Measurements from ENCODE around the gene WRAP53. TPM values are rescaled to one million over a fixed set of nuclear protein-coding genes. Genes with fewer than 3 reads are reported as not detected.

WRAP53 gene
- total and polyA plus RNA-seq, 2 donors from 2014 or later: 6.5 to 10.8 TPM

DNA sequence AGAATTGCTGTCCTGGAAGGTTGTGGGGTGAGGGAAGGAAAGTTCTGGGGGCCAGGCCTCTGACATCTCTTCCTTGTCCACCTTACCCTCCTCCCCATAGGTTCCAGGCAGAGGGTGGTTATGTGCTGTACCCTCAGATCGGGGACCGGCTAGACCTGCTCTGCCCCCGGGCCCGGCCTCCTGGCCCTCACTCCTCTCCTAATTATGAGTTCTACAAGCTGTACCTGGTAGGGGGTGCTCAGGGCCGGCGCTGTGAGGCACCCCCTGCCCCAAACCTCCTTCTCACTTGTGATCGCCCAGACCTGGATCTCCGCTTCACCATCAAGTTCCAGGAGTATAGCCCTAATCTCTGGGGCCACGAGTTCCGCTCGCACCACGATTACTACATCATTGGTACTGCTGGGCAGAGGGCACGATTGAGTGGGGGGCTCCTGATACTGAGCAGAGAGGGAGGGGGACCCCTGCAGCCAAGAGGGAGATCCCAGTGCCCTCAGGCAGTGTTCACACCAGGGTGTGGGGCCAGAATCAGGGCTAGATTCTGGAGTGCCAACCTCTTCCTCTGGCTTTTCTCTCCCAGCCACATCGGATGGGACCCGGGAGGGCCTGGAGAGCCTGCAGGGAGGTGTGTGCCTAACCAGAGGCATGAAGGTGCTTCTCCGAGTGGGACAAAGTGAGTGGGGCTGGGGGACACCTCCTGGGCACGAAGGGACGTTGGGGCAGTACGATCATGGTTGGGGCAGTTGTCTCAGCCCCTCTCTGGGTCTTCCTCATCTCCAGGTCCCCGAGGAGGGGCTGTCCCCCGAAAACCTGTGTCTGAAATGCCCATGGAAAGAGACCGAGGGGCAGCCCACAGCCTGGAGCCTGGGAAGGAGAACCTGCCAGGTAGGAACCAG lies 19.8 kb downstream of the WRAP53 start:
- TF ChIP-seq, protein P1, sequence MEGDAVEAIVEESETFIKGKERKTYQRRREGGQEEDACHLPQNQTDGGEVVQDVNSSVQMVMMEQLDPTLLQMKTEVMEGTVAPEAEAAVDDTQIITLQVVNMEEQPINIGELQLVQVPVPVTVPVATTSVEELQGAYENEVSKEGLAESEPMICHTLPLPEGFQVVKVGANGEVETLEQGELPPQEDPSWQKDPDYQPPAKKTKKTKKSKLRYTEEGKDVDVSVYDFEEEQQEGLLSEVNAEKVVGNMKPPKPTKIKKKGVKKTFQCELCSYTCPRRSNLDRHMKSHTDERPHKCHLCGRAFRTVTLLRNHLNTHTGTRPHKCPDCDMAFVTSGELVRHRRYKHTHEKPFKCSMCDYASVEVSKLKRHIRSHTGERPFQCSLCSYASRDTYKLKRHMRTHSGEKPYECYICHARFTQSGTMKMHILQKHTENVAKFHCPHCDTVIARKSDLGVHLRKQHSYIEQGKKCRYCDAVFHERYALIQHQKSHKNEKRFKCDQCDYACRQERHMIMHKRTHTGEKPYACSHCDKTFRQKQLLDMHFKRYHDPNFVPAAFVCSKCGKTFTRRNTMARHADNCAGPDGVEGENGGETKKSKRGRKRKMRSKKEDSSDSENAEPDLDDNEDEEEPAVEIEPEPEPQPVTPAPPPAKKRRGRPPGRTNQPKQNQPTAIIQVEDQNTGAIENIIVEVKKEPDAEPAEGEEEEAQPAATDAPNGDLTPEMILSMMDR (IDR thresholded peaks at IDR 0.05; ENCODE audit: borderline replicate concordance, extremely low read depth, insufficient read depth): no peak
- H3K27me3 ChIP-seq (ENCODE audit: control insufficient read depth, insufficient read depth, low read length): no peaks in the 10 kb centered on the region
- H3K36me3 ChIP-seq (ENCODE audit: control insufficient read depth in 2 of 3, insufficient read depth in 3 of 3, low read length in 3 of 3): no peaks in the 10 kb centered on the region

DNA sequence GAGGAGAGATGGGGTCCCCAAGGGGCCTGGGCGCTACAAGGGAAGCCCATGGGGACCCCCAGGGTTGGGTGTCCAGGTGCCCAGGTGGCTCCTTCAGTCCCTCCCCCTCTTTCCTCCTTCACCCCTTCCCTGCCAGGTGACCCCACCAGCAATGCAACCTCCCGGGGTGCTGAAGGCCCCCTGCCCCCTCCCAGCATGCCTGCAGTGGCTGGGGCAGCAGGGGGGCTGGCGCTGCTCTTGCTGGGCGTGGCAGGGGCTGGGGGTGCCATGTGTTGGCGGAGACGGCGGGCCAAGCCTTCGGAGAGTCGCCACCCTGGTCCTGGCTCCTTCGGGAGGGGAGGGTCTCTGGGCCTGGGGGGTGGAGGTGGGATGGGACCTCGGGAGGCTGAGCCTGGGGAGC lies 20.8 kb downstream of the WRAP53 start:
- no peaks in the 10 kb centered on the region for H3K27me3 ChIP-seq (ENCODE audit: control insufficient read depth, insufficient read depth, low read length)
- TF ChIP-seq, protein P1 (IDR thresholded peaks at IDR 0.05; ENCODE audit: borderline replicate concordance, extremely low read depth, insufficient read depth): no peak
- DNase-seq (peak in 1 of 5 donors; percentile 46), FAIRE-seq (no peak)
- H3K4me3 ChIP-seq (ENCODE audit: low read length in 3 of 3): no peak overlapping the region
- intact Hi-C loops (cut with DNase I): no loop called here
- H3K9ac ChIP-seq (ENCODE audit: low read length in 3 of 3): no peak overlapping the region
- H3K4me1 ChIP-seq (ENCODE audit: control insufficient read depth in 2 of 3, insufficient read depth in 2 of 3, low read depth in 1 of 3, low read length in 3 of 3): peaks cover 0 to 4% (median 0%) of the 10 kb centered on the region in 3 donors
- no peaks in the 10 kb centered on the region for H3K36me3 ChIP-seq (ENCODE audit: control insufficient read depth in 2 of 3, insufficient read depth in 3 of 3, low read length in 3 of 3)
- no peak overlapping the region for H3K27ac ChIP-seq (ENCODE audit: low read depth in 2 of 2, low read length in 2 of 2)
- H3K9me3 ChIP-seq (ENCODE audit: control insufficient read depth in 2 of 3, insufficient read depth in 1 of 3, low read length in 3 of 3): no peaks in the 10 kb centered on the region

More for the DNA sequence above, 19.8 kb downstream of the WRAP53 start:
- H3K9me3 ChIP-seq (ENCODE audit: control insufficient read depth in 2 of 3, insufficient read depth in 1 of 3, low read length in 3 of 3): no peaks in the 10 kb centered on the region
- intact Hi-C loops (cut with DNase I): no loop called here
- no peak overlapping the region for H3K4me3 ChIP-seq (ENCODE audit: low read length in 3 of 3)
- DNase-seq: no peak
- no peak overlapping the region for H3K9ac ChIP-seq (ENCODE audit: low read length in 3 of 3)
- FAIRE-seq: no peak
- H3K27ac ChIP-seq (ENCODE audit: low read depth in 2 of 2, low read length in 2 of 2): no peak overlapping the region
- H3K4me1 ChIP-seq (ENCODE audit: control insufficient read depth in 2 of 3, insufficient read depth in 2 of 3, low read depth in 1 of 3, low read length in 3 of 3): peaks cover 0 to 4% (median 0%) of the 10 kb centered on the region in 3 donors

DNA sequence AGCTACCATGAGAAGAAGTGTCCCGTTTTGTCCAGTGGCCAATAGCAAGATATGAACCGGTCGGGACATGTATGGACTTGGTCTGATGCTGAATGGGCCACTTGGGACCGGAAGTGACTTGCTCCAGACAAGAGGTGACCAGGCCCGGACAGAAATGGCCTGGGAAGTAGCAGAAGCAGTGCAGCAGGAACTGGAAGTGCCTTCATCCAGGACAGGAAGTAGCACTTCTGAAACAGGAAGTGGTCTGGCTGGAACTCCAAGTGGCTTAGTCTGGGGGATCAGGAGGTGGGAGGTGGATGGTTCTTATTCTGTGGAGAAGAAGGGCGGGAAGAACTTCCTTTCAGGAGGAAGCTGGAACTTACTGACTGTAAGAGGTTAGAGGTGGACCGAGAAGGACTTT lies 22.0 kb downstream of the WRAP53 start:
- DNase-seq (no peak), FAIRE-seq (no peak)
- no peak overlapping the region for H3K4me3 ChIP-seq (ENCODE audit: low read length in 3 of 3)
- TF ChIP-seq, protein P1 (IDR thresholded peaks at IDR 0.05; ENCODE audit: borderline replicate concordance, extremely low read depth, insufficient read depth): no peak
- no peak overlapping the region for H3K9ac ChIP-seq (ENCODE audit: low read length in 3 of 3)
- no peaks in the 10 kb centered on the region for H3K4me1 ChIP-seq (ENCODE audit: control insufficient read depth in 2 of 3, insufficient read depth in 2 of 3, low read depth in 1 of 3, low read length in 3 of 3)
- intact Hi-C loops (cut with DNase I): no loop called here
- H3K9me3 ChIP-seq (ENCODE audit: control insufficient read depth in 2 of 3, insufficient read depth in 1 of 3, low read length in 3 of 3): no peaks in the 10 kb centered on the region
- H3K27me3 ChIP-seq (ENCODE audit: control insufficient read depth, insufficient read depth, low read length): no peaks in the 10 kb centered on the region
- no peaks in the 10 kb centered on the region for H3K36me3 ChIP-seq (ENCODE audit: control insufficient read depth in 2 of 3, insufficient read depth in 3 of 3, low read length in 3 of 3)
- no peak overlapping the region for H3K27ac ChIP-seq (ENCODE audit: low read depth in 2 of 2, low read length in 2 of 2)
